Mesendoderm (in vitro differentiated cells): ENCODE measurements around the gene APBA2.
"Not testable (repeated sequence)": the region's sequence is repeated elsewhere in the genome, so short reads cannot be mapped to it uniquely, and the experiment has no call there.

ENCODE experiments used
- DNase-seq: peaks from one replicate; pipeline ENCODE4 v3.0.0; 2013
- H2AK5ac ChIP-seq: 2 replicates; pipeline ENCODE4 v1.6.1; 2013; ENCODE audit warnings: low read length, inconsistent platforms
- H2BK120ac ChIP-seq: 2 replicates; pipeline ENCODE4 v1.6.1; 2013; ENCODE audit warnings: low read depth, mild to moderate bottlenecking, low read length, moderate library complexity, mixed read lengths
- H2BK15ac ChIP-seq: replicated peaks from 2 replicates; pipeline ENCODE4 v1.6.1; 2013; ENCODE audit warnings: low read depth, mild to moderate bottlenecking, moderate library complexity
- H2BK5ac ChIP-seq: 2 replicates; pipeline ENCODE4 v1.6.1; 2013; ENCODE audit warnings: low read length, inconsistent platforms
- H3K18ac ChIP-seq: 2 replicates; pipeline ENCODE4 v1.6.1; 2013; ENCODE audit warnings: mild to moderate bottlenecking, low read length, mixed read lengths
- H3K23ac ChIP-seq: one replicate; pipeline ENCODE4 v1.6.1; 2013; ENCODE audit warnings: low read length
- H3K27ac ChIP-seq: 2 replicates; pipeline ENCODE4 v1.5.1; 2013; ENCODE audit warnings: low read depth, mild to moderate bottlenecking, inconsistent platforms, low read length, moderate library complexity
- H3K27me3 ChIP-seq: 2 replicates; pipeline ENCODE4 v1.6.1; 2013; ENCODE audit warnings: low read length, control low read depth, mild to moderate bottlenecking, inconsistent platforms; ENCODE audit not compliant: insufficient read depth, poor library complexity
- H3K36me3 ChIP-seq: 2 replicates; pipeline ENCODE4 v1.6.1; 2013; ENCODE audit warnings: low read length, inconsistent platforms; ENCODE audit not compliant: control insufficient read depth, insufficient read depth
- H3K4ac ChIP-seq: one replicate; pipeline ENCODE4 v1.6.1; 2013; ENCODE audit warnings: low read depth, mild to moderate bottlenecking, low read length, moderate library complexity
- H3K4me1 ChIP-seq: 2 replicates; pipeline ENCODE4 v1.6.1; 2013; ENCODE audit warnings: low read depth, low read length, inconsistent platforms; ENCODE audit not compliant: control insufficient read depth
- H3K4me2 ChIP-seq: 2 replicates; pipeline ENCODE4 v1.6.1; 2013; ENCODE audit warnings: low read length
- H3K4me3 ChIP-seq: 2 replicates; pipeline ENCODE4 v1.5.1; 2013; ENCODE audit warnings: mild to moderate bottlenecking, low read length
- H3K56ac ChIP-seq: one replicate; pipeline ENCODE4 v1.6.1; 2013; ENCODE audit warnings: low read length
- H3K79me1 ChIP-seq: 2 replicates; pipeline ENCODE4 v1.6.1; 2013; ENCODE audit warnings: low read length, inconsistent platforms
- H3K79me2 ChIP-seq: 2 replicates; pipeline ENCODE4 v1.6.1; 2013; ENCODE audit warnings: mild to moderate bottlenecking, low read length; ENCODE audit not compliant: control insufficient read depth, insufficient read depth
- H3K9ac ChIP-seq: 2 replicates; pipeline ENCODE4 v1.6.1; 2013; ENCODE audit warnings: low read length, inconsistent platforms
- H4K5ac ChIP-seq: one replicate; pipeline ENCODE4 v1.6.1; 2013; ENCODE audit warnings: low read length
- H4K8ac ChIP-seq: one replicate; pipeline ENCODE4 v1.6.1; 2013; ENCODE audit warnings: low read depth, mild to moderate bottlenecking, control low read depth, low read length, moderate library complexity
- WGBS: extraction: QIAGEN DNeasy Blood & Tissue Kit; methylation state at CpG from one replicate; pipeline ENCODE4 v1.1.7; 2013; ENCODE audit warnings: low lambda C conversion rate, missing lambda C conversion rate; ENCODE audit not compliant: insufficient coverage; ENCODE audit errors: extremely low coverage; 5-methylcytosine and 5-hydroxymethylcytosine counted together

Gene APBA2

DNA sequence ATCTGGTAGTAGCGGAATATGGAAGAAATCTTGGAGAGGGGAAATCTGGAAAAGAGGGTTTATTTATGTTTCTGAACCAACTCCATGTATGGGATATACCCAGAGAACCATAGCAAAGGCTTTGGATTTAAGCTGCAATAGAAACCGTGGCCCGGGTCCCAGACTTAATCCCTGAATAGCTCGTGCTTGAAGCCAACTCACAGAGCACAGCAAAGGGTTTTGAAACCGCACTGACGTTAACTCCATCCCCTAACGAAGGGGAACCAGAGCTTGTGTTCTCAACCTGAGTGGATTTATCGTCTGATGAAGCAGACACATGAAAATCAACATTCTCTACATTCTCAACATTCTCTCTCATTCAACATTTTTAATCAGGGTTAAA is 154.6 kb downstream of the APBA2 start:
- Histone ChIP-seq H2AK5ac (no peak overlapping the region), H3K79me1 (no peaks in the 10 kb centered on the region), H4K5ac (no peak overlapping the region), H2BK5ac (no peak overlapping the region), H3K4ac (no peak overlapping the region), H3K27me3 (no peaks in the 10 kb centered on the region), H3K23ac (no peak overlapping the region), H3K79me2 (no peaks in the 10 kb centered on the region), H2BK120ac (no peak overlapping the region), H3K56ac (no peak overlapping the region), H3K4me1 (no peaks in the 10 kb centered on the region), H2BK15ac (no peak overlapping the region), H4K8ac (no peak overlapping the region), H3K18ac (no peak overlapping the region), H3K36me3 (no peaks in the 10 kb centered on the region), H3K4me3 (no peak overlapping the region), H3K9ac (no peak overlapping the region), H3K27ac (no peak overlapping the region), H3K4me2 (no peak overlapping the region)
- DNase-seq = no peak
- no CpG with 5 or more reads among the region's 8 CpGs for WGBS

DNA sequence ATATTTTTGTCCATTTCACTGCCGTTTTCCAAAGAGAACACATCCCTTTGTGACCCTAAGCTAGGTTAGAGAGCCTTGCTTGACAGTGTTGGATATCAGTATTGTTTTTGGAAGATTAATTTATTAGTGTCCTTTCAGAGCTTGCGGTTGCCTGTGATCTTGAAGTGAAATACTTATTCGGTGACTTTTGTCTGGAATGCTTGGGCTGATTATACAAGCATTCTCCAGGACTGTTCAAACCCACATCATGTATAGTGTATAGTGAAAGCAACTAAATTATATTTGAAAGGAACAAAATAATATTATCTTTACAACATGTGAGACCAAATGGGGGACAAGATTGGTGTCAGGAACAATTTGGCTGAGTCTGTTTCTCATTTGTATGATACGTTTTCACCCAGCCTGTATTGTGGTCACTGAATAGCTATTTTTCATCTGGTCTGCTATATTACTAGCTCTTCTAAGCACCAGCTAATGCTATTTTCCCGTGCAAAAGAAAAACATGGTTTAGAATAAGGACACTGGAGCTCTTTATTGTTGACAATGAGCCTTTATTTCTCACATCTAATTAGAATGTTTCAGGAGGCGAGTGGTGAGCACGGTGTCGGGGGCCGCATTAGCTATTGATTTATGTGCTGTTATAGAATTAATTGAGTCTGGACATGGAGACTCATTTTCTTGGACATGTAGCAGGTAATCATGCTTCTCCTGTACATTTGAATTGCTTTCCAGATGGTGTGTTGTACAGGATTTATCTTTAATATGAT is 158.1 kb downstream of the APBA2 start:
- no CpG with 5 or more reads among the region's 9 CpGs for WGBS
- no peaks in the 10 kb centered on the region for H3K36me3 ChIP-seq
- H2AK5ac ChIP-seq = no peak overlapping the region
- no peaks in the 10 kb centered on the region for H3K27me3 ChIP-seq
- no peak overlapping the region for H3K23ac ChIP-seq
- H3K79me1 ChIP-seq = no peaks in the 10 kb centered on the region
- H4K5ac ChIP-seq = no peak overlapping the region
- H3K4me2 ChIP-seq = no peak overlapping the region
- H3K4ac ChIP-seq = no peak overlapping the region
- no peak overlapping the region for H2BK5ac ChIP-seq
- H3K4me3 ChIP-seq = no peak overlapping the region
- no peak overlapping the region for H3K18ac ChIP-seq
- no peak overlapping the region for H4K8ac ChIP-seq
- no peak overlapping the region for H3K9ac ChIP-seq
- no peak overlapping the region for H3K27ac ChIP-seq
- no peak overlapping the region for H2BK15ac ChIP-seq
- no peaks in the 10 kb centered on the region for H3K79me2 ChIP-seq
- H2BK120ac ChIP-seq = no peak overlapping the region
- H3K56ac ChIP-seq = no peak overlapping the region
- H3K4me1 ChIP-seq = no peaks in the 10 kb centered on the region
- no peak for DNase-seq

DNA sequence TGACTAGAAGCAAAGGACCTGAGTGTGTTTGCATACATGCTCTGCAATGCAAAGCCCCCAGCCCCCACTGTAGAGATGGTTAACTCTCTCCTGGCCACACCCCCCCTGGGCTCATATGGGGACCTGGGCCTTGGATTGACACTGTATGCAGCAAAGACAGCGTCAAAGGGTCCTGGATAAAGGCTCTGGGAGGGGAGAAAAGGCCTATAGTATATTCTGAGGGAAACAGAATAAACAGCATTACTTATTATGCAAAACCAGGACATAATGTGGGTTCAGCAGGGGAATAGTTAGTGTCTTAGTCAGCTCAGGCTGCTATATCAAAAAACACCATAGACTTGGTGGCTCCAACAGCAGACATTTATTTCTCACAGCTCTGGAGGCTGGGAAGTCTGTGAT is 158.7 kb downstream of the APBA2 start:
- no peak overlapping the region for H3K9ac ChIP-seq
- no peaks in the 10 kb centered on the region for H3K79me2 ChIP-seq
- no peak for DNase-seq
- no peak overlapping the region for H3K18ac ChIP-seq
- H2BK5ac ChIP-seq = no peak overlapping the region
- H3K4ac ChIP-seq = no peak overlapping the region
- WGBS = no CpG with 5 or more reads among the region's 1 CpG
- H3K4me1 ChIP-seq = no peaks in the 10 kb centered on the region
- H3K4me3 ChIP-seq = no peak overlapping the region
- no peak overlapping the region for H3K27ac ChIP-seq
- H3K56ac ChIP-seq = no peak overlapping the region
- H2BK15ac ChIP-seq = no peak overlapping the region
- no peak overlapping the region for H4K8ac ChIP-seq
- no peaks in the 10 kb centered on the region for H3K36me3 ChIP-seq
- no peaks in the 10 kb centered on the region for H3K27me3 ChIP-seq
- H3K79me1 ChIP-seq = no peaks in the 10 kb centered on the region
- no peak overlapping the region for H2AK5ac ChIP-seq
- H3K23ac ChIP-seq = no peak overlapping the region
- H2BK120ac ChIP-seq = no peak overlapping the region
- no peak overlapping the region for H3K4me2 ChIP-seq
- H4K5ac ChIP-seq = no peak overlapping the region

DNA sequence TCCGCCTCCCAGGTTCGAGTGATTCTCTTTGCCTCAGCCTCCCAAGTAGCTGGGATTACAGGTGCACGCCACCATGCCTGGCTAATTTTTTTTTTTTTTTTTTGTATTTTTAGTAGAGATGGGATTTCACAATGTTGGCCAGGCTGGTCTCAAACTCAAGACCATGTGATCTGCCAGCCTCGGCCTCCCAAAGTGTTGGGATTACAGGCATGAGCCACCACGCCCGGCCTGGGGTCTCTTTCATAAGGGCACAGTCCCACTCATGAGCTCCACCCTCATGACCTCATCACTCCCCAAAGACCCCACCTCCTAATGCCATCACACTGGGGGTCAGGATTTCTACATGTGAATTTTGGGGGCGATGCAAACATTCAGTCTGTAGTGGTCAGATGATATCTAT is 159.4 kb downstream of the APBA2 start:
- H3K4me2 ChIP-seq, H2BK5ac ChIP-seq, H2AK5ac ChIP-seq, H4K8ac ChIP-seq, H3K23ac ChIP-seq, H3K27ac ChIP-seq, H3K36me3 ChIP-seq, H3K4ac ChIP-seq, H2BK120ac ChIP-seq, H3K27me3 ChIP-seq, H2BK15ac ChIP-seq, H3K4me3 ChIP-seq, H3K4me1 ChIP-seq, H3K9ac ChIP-seq, H3K56ac ChIP-seq, H4K5ac ChIP-seq, H3K79me2 ChIP-seq, H3K79me1 ChIP-seq, H3K18ac ChIP-seq, DNase-seq: not testable (repeated sequence)
- no CpG with 5 or more reads among the region's 7 CpGs for WGBS

DNA sequence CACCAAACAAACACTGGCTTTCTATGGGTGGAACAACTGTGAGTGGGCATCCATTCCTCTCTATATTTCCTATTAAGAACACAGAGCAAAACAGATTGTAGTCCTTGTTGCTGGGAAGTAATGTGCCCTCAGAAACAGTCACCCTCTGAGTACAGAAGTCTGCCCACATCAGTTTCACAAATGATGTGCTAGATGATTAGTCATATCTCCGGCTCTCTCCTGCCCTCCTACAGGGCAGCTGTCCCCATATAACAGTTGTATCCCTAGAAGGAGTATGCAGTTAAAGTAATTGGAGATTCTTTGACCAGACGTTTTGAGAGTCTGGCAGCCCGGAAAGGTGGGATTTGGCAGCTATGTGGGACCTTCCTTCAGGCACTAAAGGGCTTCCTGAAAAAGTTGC is 159.9 kb downstream of the APBA2 start:
- no peaks in the 10 kb centered on the region for H3K4me1 ChIP-seq
- WGBS = no CpG with 5 or more reads among the region's 3 CpGs

DNA sequence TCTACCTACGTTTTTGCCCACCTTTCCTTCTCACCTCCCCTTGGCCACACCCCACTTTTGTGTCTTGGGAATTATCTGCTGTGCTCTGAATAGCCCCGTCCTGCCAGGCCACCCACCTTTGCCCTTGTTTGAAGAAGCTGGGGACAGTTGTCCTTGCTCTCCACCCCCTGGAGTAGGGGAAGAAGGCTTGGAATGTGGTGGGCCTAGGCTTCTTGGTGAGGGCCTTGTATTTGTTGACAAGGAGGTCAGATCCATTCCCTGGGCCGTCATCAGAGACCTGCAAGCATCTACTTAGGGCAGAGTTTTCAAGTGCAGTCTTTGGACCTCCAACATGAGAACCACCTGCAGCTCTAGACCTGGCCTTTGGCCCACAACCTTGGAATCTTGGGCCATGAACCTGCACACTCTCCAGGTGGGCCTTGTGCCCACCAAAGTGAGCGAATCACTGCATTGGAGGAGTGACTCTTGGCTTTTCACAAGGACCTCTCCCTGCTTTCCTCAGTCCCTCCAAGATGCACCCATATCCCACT is 160.6 kb downstream of the APBA2 start:
- WGBS = no CpG with 5 or more reads among the region's 4 CpGs
- DNase-seq = no peak
- Histone ChIP-seq H2BK15ac (no peak overlapping the region), H3K79me2 (no peaks in the 10 kb centered on the region), H2AK5ac (no peak overlapping the region), H3K4ac (no peak overlapping the region), H2BK5ac (no peak overlapping the region), H3K27ac (no peak overlapping the region), H3K4me2 (no peak overlapping the region), H3K18ac (no peak overlapping the region), H3K36me3 (no peaks in the 10 kb centered on the region), H3K56ac (no peak overlapping the region), H3K4me1 (no peaks in the 10 kb centered on the region), H3K79me1 (no peaks in the 10 kb centered on the region), H3K27me3 (no peaks in the 10 kb centered on the region), H4K8ac (no peak overlapping the region), H4K5ac (no peak overlapping the region), H2BK120ac (no peak overlapping the region), H3K9ac (no peak overlapping the region), H3K4me3 (no peak overlapping the region), H3K23ac (no peak overlapping the region)

More for the DNA sequence above, 159.9 kb downstream of the APBA2 start:
- Histone ChIP-seq H3K56ac (no peak overlapping the region), H3K4ac (no peak overlapping the region), H2BK5ac (no peak overlapping the region), H3K27ac (no peak overlapping the region), H4K8ac (no peak overlapping the region), H3K36me3 (no peaks in the 10 kb centered on the region), H3K23ac (no peak overlapping the region), H3K79me2 (no peaks in the 10 kb centered on the region), H4K5ac (no peak overlapping the region), H3K4me3 (no peak overlapping the region), H3K27me3 (no peaks in the 10 kb centered on the region), H3K9ac (no peak overlapping the region), H2BK120ac (no peak overlapping the region), H3K18ac (no peak overlapping the region), H3K4me2 (no peak overlapping the region), H3K79me1 (no peaks in the 10 kb centered on the region), H2AK5ac (no peak overlapping the region), H2BK15ac (no peak overlapping the region)
- no peak for DNase-seq
